PFSK-1 (cell line): ENCODE data around the gene KCNS3.

Experiments used
- POLR2AphosphoS5 ChIP-seq: IDR thresholded peaks from 2 replicates; pipeline ENCODE4 v1.6.1; 2012; ENCODE audit warnings: low read depth, mild to moderate bottlenecking, control low read depth, low read length, moderate library complexity
- SIN3A ChIP-seq: IDR thresholded peaks from 2 replicates; pipeline ENCODE4 v1.6.1; 2012; ENCODE audit warnings: mild to moderate bottlenecking, low read length, moderate library complexity, borderline replicate concordance; ENCODE audit not compliant: insufficient read depth
- TAF1 ChIP-seq: IDR thresholded peaks from 2 replicates; pipeline ENCODE4 v1.6.1; 2012; ENCODE audit warnings: low read length, control low read depth, borderline replicate concordance; ENCODE audit not compliant: insufficient read depth
- TF ChIP-seq, protein P1 (sequence below), 2 experiments: IDR thresholded peaks; 2 replicates each; pipeline versions ENCODE4 v1.6.1 to v1.8.0; 2011 to 2012; ENCODE audit warnings: low read depth in 2 of 2, low read length in 2 of 2, control low read depth in 1 of 2, inconsistent platforms in 1 of 2, mild to moderate bottlenecking in 1 of 2, moderate library complexity in 1 of 2; ENCODE audit not compliant: insufficient read depth in 1 of 2

DNA sequence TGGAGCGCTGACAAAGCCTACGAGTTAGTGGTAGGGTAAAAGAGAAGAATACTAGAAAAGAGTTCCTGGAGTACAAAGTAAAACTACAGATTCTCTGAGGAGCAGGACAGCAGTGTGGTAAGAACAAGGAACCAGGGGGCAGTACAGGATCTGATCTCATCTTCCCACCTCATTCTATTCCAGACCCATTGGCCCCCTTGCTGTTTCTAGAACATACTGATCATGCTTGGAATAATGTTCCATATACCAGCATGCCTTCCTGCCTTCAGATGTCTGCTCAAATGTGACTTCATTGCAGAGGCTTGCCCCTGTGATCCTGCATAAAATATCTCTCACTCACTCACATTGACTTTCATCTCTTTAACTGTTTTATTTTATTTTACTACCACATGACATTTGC lies 43.0 kb upstream of the KCNS3 start:
- TF ChIP-seq POLR2AphosphoS5 (no peak), SIN3A (no peak), TAF1 (no peak)
- TF ChIP-seq, protein P1, sequence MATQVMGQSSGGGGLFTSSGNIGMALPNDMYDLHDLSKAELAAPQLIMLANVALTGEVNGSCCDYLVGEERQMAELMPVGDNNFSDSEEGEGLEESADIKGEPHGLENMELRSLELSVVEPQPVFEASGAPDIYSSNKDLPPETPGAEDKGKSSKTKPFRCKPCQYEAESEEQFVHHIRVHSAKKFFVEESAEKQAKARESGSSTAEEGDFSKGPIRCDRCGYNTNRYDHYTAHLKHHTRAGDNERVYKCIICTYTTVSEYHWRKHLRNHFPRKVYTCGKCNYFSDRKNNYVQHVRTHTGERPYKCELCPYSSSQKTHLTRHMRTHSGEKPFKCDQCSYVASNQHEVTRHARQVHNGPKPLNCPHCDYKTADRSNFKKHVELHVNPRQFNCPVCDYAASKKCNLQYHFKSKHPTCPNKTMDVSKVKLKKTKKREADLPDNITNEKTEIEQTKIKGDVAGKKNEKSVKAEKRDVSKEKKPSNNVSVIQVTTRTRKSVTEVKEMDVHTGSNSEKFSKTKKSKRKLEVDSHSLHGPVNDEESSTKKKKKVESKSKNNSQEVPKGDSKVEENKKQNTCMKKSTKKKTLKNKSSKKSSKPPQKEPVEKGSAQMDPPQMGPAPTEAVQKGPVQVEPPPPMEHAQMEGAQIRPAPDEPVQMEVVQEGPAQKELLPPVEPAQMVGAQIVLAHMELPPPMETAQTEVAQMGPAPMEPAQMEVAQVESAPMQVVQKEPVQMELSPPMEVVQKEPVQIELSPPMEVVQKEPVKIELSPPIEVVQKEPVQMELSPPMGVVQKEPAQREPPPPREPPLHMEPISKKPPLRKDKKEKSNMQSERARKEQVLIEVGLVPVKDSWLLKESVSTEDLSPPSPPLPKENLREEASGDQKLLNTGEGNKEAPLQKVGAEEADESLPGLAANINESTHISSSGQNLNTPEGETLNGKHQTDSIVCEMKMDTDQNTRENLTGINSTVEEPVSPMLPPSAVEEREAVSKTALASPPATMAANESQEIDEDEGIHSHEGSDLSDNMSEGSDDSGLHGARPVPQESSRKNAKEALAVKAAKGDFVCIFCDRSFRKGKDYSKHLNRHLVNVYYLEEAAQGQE (IDR thresholded peaks at IDR 0.05; ENCODE audit: insufficient read depth in 1 of 2, low read depth in 2 of 2, low read length in 2 of 2): no peak
